Stimulated activated CD4-positive, alpha-beta T cell treated with anti-CD3 and anti-CD28 coated beads, Interleukin-12 subunit alpha, Interleukin-12 subunit beta, amount 100 ng/mL, for 4 hours (primary cell): ENCODE data around the gene BCAR1.
"Not testable (repeated sequence)": the region's sequence is repeated elsewhere in the genome, so short reads cannot be mapped to it uniquely, and the experiment has no call there.

ENCODE experiments used
- DNase-seq: peaks from one replicate; pipeline ENCODE4 v3.0.0-alpha.2; 2020

The BCAR1 gene

GRCh38 chr16:75271441-75272096 is 20.1 kb upstream of the BCAR1 start:
- no peak for DNase-seq

- not testable (repeated sequence) for DNase-seq
These were observed 17.9 kb upstream of the BCAR1 start for GRCh38 chr16:75269358-75269757.

GRCh38 chr16:75267631-75268264 is 16.3 kb upstream of the BCAR1 start:
- DNase-seq, result no peak

GRCh38 chr16:75266738-75267630 is 15.6 kb upstream of the BCAR1 start:
- no peak for DNase-seq

GRCh38 chr16:75265911-75266701 is 14.7 kb upstream of the BCAR1 start:
- DNase-seq, result no peak

GRCh38 chr16:75264999-75265910 is 13.8 kb upstream of the BCAR1 start:
- no peak for DNase-seq

GRCh38 chr16:75264457-75264998 is 13.1 kb upstream of the BCAR1 start:
- DNase-seq, result no peak

- no peak for DNase-seq
These were observed 12.6 kb upstream of the BCAR1 start for GRCh38 chr16:75263963-75264445.

GRCh38 chr16:75263291-75263962 is 12.0 kb upstream of the BCAR1 start:
- DNase-seq, result no peak

- DNase-seq, result no peak
These were observed 11.3 kb upstream of the BCAR1 start for GRCh38 chr16:75262800-75263127.

GRCh38 chr16:75262104-75262799 is 10.8 kb upstream of the BCAR1 start:
- DNase-seq, result no peak

- DNase-seq, result no peak
These were observed 10.2 kb upstream of the BCAR1 start for GRCh38 chr16:75261590-75262078.

- DNase-seq, result no peak
These were observed 9.6 kb upstream of the BCAR1 start for GRCh38 chr16:75260851-75261589.

- no peak for DNase-seq
These were observed 7.3 kb upstream of the BCAR1 start for GRCh38 chr16:75258807-75259141.

GRCh38 chr16:75257886-75258806 is 6.7 kb upstream of the BCAR1 start:
- DNase-seq, result no peak

- DNase-seq, result no peak
These were observed 5.4 kb upstream of the BCAR1 start for GRCh38 chr16:75256696-75257343.

- no peak for DNase-seq
These were observed 4.7 kb upstream of the BCAR1 start for GRCh38 chr16:75256059-75256571.
